Activated CD4-positive, alpha-beta T cell treated with anti-CD3 and anti-CD28 coated beads, Interleukin-2, Interleukin-4, amounts not matched to agents 100 ng/mL and 50 ng/mL, durations not matched to agents 16 hours and 8 hours (primary cell): ENCODE results near the gene OR1I1.
"Not testable (repeated sequence)": the region's sequence is repeated elsewhere in the genome, so short reads cannot be mapped to it uniquely, and the experiment has no call there.

Experiments
- DNase-seq: peaks from one replicate; pipeline ENCODE4 v3.0.0-alpha.2; 2020; ENCODE audit warnings: low spot score

The OR1I1 gene, protein sequence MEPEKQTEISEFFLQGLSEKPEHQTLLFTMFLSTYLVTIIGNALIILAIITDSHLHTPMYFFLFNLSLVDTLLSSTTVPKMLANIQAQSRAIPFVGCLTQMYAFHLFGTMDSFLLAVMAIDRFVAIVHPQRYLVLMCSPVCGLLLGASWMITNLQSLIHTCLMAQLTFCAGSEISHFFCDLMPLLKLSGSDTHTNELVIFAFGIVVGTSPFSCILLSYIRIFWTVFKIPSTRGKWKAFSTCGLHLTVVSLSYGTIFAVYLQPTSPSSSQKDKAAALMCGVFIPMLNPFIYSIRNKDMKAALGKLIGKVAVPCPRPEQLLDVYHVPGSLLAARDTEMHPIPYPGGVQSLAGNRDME

DNA sequence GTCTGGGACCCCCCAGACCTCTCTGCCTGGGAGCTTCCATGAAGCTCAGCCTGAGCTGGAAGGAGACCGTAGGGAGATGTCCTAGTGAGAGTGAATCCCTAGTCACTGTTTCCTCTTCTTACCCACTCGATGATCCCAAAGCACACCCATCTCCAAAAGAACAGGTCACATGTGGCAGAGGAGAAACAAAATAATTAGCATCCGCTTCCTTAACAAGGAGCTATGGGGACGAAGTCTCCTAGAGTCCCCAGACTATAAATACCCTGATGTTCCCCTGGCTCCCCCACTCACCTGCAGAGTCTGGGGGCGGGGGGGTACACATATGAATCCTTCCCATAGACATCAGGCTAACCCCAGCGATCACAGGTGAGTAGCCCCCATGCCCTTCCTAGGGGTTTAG, at the start of gene OR1I1:
Gene OR1I1, plus strand, starts transcription at position 301 of the 400 bp plus-strand sequence. CDS start 4,855 bp downstream, outside the sequence.
- no peak for DNase-seq

DNA sequence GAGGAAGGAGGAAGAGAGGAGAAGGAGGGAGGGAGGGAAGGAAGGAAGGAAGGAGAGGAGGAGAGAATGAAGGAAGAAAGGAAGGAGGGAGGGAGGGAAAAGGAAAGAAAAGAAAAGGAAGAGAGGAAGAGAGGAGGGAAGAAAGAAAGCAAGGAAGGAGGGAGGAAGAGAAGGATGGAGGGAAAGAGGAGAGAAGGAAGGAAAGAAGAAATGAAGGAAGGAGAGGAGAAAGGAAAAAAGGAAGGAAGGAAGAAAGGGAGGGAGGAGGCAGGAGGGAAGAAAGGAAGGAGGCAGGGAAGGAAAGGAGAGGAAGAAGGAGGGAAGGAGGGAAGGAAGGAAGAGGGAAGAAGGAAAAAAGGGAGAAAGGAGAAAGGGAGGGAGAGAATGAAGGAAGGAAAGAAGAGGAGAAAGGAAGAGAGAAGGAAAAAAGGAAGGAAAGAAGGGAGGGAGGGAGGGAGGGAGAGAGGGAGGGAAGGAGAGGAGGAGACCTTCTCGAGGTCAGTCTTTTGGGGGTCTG, 46.2 kb upstream of the OR1I1 start:
- no peak for DNase-seq

DNA sequence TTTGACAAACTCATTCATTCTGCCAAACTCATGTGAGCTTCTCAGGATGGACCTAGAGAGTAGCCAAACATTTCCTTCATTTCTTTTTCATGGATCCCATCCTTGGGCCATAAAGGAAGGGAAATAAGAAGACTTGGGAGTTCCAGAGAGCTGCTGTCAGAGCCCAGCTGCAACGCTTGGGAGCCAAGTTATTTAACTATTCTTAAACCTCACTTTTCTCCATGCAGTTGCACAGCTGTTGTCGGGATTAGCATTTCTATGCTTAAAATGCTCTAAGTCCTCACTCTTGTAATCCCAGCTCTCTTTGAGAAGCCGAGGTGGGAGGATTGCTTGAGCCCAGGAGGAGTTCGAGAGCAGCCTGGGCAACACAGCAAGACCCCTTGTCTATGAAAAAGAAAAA, 44.4 kb upstream of the OR1I1 start:
- DNase-seq: no peak

DNA sequence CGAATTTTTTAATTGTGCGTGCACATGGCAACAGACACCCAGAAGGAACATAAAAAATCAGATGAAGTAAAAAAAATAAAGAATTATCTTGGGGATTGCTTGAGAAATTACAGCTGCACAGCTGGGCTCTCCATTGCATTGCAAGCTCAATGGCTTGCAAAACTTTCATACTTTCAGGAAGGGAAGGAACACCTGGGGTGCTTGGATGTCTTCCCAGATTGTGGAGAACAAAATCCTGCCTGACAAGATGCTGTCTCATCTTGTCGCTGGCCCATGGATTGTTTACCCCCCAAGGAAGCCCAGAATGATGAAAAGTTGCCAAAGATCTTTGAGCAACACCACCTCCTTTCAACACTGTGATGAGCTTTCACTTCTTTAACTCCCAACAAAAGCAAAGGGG, 43.7 kb upstream of the OR1I1 start:
- no peak for DNase-seq

DNA sequence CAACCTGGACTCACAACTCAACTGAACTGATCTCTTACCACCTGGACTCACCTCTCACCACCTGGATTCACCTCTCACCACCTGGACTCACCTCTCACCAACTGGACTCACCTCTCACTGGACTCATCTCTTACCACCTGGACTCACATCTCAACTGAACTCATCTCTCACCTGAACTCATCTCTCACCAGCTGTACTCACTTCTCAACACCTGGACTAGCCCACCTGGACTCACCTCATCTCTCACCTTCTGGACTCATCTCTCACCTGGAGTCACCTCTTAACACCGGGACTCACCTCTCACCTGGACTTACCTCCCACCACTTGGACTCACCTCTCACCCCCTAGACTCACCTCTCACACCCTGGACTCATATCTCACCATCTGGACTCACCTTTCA, 40.0 kb upstream of the OR1I1 start:
- DNase-seq: no peak

DNA sequence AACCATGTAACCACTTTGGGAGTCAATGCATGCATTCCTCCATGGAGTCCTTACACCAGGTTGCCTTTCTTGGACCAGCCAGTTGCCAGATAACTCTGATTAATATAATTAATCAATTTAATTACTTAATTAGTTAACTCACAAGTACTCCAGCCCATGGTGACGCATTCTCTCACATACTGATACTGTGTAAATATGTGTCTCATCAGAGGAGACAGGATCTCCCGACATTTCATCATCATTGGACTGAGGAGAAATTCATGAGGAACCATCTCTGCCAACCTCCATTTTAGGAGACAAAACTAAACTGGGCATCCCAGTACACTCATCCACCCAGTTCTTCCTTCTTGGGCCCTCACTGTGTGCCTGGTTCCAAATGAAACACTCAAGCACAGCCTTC, 39.2 kb upstream of the OR1I1 start:
- no peak for DNase-seq

DNA sequence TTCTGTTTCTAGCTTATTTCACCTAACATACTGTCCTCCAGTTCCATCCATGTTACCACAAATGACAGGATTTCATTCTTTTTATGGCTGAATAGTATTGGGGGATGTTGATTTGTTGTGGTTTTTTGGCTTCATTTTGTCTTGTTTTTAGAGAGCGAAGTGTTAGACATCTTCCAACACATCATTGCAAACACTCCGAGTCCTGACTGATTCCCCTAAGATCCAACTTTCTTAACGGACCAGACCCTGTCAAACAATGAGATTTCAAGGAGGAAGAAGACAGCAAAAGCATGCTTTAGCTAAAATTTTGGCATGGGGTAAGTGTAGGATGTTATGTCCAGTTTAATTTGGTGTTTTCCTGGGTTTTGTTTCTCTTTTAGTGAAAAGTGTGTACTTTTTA, 36.5 kb upstream of the OR1I1 start:
- DNase-seq: no peak

DNA sequence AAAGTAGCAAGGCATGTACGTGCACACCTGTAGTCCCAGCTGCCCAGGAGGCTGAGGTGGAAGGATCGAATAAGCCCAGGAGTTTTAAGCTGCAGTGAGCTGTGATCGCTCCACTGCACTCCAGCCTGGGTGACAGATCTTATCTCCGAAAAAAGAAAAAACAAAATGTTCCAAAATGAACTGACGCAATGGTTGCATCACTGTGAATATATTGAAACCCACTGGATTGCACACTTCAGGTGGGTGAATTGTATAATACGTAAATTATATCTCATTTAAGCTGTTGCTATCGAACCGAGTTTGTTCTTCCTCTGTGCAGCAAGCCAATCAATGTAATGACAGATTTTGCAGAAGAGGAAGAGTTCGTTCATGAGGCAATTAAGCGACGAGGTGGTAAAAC, 34.3 kb upstream of the OR1I1 start:
- no peak for DNase-seq

DNA sequence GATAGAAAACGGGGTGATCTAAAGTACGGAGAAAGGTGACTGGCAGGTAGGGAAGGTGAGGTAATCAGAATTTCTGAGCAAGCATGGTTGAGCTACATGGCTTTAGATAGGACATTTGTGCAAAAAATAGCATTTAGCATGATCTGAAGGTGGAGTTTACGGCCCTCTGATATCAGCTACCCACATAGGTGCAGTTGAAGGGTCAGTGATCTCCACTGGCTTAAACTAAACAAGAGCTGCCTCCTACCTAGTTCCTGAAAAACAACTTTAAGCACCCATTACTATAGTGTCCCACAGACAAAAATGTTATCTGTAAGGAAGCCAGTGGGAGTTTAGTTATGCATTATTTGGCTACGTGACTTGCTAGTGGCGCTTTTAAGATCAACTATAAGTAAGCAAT, 33.9 kb upstream of the OR1I1 start:
- DNase-seq: no peak

DNA sequence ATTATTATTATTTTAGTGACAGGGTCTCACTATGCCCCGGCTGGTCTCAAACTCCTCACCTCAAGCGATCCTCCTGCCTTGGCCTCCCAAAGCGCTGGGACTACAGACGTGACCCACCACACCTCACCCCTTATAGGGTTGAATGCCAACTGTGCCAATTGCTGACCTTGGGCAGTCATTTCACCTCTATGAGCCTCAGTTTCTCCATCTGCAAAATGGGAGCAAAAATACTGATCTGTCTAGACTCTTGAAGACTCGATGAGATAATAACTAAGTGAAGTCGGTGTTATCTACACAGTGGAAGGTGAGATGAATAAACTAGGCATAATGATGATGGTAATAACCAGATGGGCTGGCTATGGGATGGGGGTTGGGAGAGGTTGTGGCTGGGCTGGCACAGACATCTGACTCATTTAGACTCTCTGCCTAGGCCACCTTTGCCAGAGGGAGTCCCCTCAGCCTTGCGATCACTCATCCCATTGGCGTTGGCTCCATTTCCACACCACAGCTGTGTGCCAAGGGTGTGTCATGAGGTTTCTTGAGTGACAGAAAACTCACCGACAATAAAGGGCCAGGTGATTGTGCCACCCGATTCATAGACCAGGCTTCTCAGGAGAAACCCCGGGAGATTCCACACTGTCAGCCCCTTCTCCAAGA, 33.0 kb upstream of the OR1I1 start, which contains the start of gene CASP14:
Gene CASP14, plus strand, starts transcription at position 596 of the 657 bp plus-strand sequence. CDS start 2,772 bp downstream, outside the sequence.
- no peak for DNase-seq

DNA sequence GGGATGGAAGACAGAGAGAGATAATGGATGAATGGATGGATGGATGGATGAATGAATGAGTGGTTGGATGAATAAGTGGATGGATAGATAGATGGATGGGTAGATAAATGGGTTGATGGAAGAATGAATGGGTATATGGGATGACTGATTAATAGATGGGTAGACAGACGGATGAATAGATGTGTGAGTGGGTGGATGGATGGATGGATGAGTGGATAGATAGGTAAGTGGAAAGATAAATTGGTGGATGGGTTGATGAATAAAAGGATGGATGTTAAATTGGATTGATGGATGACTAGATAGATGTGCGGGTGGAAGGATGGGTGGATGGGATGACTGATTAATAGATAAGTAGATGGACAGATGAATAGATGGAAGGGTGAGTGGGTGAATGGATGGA, 31.4 kb upstream of the OR1I1 start:
- DNase-seq: no peak

DNA sequence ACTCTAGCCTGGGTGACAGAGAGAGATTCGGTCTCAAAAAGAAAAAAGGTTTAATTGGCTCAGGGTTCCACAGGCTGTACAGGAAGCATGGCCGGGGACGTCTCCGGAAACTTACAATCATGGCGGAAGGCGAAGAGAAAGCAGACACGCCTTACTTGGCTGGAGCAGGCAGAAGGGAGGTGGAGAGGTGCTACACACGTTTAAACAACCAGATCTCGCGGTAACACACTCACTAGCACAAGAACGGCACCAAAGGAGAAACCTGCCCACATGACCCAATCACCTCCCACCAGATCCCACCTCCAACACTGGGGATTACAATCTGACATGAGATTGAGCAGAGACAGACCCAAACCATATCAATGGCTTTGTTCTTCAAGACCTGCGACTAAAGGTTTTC, 20.0 kb upstream of the OR1I1 start:
- DNase-seq: no peak

DNA sequence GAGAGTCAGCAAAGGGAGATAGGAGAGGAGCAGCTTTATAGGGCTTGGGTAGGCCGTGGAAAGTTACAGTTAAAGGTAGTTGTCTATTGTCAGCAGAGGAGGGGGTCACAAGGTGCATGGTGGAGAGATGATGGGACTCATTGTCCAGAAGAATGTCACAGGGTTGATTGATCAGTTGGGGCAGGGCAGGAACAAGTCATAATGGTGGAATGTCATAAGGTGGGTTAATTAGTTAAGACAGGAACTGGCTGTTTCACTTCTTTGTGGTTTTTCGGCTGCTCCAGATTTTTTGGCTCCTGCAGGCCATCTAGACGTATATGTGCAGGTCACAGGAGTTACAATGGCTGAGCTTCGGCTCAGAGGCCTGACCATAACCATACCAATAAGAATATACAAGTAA, 11.6 kb upstream of the OR1I1 start:
- not testable (repeated sequence) for DNase-seq

DNA sequence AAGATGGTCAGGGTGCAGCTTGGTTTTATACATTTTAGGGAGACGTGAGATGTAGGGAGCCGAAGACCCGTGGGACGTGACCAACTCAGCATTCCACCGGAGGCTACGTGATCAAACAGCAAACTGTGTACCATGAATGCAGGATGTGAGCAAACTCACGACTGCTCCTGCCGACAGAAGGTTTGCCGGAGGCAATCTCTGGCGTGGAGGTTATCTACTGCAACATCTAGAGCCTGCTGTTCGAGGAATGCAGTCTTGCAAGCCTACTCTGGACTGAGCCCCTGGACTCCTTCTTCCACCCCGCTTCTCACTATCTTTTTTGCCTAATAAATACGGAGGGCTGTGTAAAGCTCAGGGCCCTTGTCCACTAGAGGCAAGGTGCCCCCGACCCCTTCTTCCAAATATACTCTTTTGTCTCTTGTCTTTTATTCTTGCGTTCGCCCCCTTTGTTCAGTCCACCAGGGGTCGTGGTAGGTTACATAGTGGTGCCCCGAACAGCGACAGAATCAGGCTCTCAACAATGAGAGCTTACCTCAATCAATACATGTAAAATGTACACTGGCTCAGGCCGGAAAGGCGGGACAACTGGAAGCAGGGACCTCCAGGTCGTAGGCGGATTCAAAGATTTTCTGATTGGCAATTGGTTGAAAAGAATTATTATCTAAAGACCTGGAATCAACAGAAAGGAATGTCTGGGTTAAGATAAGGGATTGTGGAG, 8.9 kb upstream of the OR1I1 start:
- DNase-seq: no peak

DNA sequence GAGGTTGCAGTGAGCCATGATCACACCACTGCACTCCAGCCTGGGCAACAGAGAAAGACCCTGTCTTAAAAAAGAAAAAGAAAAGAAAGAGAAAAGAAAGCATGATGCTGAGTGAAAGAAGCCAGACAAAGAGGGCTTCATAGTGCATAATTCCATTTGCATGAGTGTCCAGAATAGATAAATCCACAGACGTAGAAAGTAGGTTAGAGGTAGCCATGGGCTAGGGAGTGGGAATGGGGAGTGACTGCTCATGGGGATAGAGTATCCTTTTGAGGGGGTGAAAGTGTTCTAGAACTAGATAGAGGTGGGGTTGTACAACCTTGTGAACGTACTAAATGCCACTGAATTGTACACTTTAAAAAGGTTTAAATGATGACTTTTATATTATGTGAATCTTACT, 7.6 kb upstream of the OR1I1 start:
- DNase-seq: no peak

DNA sequence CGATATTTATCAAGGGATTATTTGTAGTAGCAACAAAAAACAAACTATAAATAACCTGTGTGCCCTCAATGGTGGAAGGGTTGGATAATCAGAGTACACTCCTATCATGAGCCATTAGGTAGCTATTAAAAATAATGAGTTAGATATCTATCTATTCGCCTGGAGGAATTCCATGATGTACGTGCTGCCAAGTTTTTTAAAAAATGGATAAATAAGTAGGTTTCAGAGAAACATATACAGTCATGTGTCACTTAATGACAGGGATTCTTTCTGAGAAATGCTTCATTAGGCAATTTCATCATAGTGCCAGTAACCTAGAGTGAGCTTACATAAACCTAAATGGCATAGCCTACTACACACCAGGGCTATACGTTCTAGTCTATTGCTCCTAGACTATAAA, 6.2 kb upstream of the OR1I1 start:
- no peak for DNase-seq

DNA sequence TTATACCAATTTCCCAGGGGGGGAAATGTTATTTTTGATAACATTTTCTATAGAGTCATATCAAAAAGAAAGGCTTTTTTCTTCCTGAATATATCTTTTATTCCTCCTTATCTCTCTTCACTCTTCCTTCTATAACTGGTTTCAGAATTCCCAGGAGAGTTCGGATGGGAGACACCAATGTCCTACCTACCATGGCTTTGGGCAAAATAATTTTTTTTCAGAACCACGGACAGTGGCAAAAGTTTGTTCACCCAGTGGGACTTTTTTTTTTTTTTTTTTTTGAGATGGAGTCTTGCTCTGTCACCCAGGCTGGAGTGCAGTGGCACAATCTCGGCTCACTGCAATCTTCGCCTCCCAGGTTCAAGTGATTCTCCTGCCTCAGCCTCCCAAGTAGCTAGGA, 2.0 kb upstream of the OR1I1 start:
- not testable (repeated sequence) for DNase-seq

DNA sequence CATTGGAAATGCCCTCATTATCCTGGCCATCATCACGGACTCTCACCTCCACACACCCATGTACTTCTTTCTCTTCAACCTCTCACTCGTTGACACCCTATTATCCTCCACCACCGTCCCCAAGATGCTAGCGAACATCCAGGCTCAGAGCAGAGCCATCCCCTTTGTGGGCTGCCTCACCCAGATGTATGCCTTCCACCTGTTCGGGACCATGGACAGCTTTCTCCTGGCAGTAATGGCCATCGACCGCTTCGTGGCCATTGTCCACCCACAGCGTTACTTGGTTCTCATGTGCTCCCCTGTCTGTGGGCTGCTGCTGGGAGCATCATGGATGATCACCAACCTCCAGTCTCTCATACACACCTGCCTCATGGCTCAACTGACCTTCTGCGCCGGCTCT, 5.2 kb downstream of the OR1I1 start:
- no peak for DNase-seq

DNA sequence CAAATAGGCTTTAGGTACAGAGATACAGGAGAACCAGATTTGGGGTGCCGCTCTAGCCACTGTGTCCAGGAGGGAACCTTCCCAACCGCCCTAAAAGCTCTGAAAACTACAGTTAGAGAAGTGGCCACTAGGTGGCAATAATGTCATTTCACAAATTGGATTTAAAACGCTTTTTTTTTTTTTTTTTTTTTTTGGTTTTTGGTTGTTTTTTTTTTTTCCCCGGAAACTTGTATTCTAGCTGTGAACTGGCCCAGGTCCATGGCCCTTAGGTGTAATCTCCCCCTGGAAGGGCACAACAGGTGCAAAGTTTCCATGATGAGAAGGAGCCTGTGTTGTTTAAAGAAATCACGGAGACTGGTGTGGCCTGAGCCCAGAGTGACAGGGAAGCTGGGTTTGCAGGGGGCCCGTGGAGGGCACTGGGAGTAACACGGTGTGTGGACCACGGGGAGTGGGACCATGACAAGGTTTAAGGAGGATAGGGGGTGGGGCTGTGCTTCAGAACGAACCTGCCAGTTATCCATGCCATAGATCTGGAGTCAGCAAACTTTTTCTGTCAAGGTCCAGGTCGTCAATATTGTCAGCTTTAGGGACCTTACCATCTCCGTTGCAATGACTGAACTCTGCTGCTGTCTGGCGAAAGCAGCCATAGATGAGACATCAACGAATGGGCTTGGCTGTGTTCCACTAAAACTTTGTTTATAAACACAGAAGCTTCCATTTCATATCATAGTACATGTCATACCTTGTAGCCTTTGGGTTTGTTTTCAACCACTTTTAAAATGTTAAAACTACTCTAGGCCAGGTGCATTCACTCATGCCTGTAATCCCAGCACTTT, 10.1 kb downstream of the OR1I1 start:
- DNase-seq: peak; percentile 66

DNA sequence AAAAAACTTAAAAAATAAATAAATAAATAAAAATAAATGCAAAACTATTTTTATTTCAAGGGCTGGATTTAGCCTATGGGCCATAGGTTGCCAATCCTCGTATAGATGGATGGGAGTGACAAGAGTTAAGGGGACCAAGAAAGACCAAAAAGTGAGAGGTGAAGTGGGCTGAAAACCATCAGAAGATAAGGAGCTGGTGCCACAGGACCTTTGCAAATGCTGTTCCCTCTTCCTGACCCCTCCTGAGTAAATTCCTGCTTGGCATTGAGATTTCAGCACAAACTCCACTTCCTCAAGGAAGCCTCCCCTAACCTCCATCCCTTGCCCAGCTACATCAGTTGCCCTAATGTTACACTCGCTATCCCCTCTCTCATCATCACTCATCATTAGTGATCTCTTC, 11.0 kb downstream of the OR1I1 start:
- DNase-seq: no peak

DNA sequence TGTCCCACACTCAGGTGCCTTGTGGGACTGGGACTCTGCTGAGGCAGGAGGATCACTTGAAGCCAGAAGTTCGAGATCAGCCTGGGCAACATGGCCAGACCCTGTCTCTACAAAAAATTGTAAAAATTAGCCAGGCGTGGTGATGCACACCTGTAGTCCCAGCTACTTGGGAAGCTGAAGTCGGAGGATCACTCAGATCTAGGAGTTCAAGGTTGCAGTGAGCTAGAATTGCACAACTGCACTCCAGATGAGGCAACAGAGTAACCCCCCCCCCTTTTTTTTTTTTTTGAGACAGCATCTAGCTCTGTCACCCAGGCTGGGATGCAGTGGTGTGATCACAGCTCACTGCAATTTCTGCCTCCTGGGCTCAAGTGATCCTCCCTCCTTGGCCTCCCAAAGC, 14.2 kb downstream of the OR1I1 start:
- no peak for DNase-seq

DNA sequence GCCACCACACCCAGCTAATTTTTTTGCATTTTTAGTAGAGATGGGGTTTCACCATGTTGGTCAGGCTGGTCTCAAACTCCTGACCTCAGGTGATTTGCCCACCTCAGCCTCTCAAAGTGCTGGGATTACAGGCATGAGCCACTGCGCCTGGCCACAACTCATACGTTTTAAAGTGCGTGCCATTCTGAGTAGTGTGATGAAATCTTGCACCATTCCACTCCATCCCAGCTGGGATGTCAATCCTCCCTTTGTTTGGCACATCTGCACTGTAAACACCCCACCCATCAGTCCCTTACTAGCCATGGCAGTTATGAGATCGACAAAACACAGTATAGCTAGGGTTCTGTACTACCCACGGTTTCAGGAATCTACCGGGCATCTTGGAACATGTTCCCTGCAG, 16.0 kb downstream of the OR1I1 start:
- DNase-seq: not testable (repeated sequence)
